PC-9 (cell line): ENCODE results near the gene TNS1.

Experiments
- EZH2 ChIP-seq: fragments of 200-600 bp; sonication (generic); IDR thresholded peaks from 2 replicates; pipeline ENCODE4 v1.8.0; 2017; ENCODE audit warnings: antibody characterized with exemption, low read depth
- TF ChIP-seq, protein P1 (sequence below): fragments of 200-600 bp; sonication (generic); conservative IDR thresholded peaks from 2 replicates; pipeline ENCODE4 v1.6.1; 2017; ENCODE audit warnings: mixed run types, antibody characterized with exemption, mild to moderate bottlenecking, moderate library complexity

DNA sequence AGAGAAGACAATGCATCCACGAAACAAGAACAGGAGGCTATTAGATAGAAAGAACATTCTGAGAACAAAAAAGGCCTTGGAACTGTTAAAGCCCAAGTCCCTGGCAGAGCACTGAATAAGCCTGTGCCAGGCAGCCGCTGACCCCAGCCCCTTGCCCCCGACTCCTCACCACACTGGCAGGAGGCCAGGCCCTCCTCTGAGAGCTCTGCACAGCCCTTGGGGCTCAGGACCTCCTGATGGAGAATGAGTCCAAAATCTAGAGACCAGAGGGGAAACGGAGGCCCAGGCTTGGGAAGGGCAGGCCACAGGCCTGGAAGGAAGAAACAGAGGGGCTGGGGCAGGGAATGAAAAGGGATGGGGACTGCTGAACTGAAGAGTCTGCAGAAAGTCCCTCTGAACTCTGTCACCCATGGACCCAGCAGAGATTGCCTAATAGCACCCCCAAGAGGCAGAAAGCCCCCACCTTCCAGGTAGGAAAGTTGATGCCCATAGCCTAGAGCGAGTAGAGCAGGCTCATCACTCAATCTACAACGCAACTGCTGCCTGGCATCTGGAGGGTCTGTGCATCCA is 18.3 kb upstream of the TNS1 start:
- TF ChIP-seq, protein P1, sequence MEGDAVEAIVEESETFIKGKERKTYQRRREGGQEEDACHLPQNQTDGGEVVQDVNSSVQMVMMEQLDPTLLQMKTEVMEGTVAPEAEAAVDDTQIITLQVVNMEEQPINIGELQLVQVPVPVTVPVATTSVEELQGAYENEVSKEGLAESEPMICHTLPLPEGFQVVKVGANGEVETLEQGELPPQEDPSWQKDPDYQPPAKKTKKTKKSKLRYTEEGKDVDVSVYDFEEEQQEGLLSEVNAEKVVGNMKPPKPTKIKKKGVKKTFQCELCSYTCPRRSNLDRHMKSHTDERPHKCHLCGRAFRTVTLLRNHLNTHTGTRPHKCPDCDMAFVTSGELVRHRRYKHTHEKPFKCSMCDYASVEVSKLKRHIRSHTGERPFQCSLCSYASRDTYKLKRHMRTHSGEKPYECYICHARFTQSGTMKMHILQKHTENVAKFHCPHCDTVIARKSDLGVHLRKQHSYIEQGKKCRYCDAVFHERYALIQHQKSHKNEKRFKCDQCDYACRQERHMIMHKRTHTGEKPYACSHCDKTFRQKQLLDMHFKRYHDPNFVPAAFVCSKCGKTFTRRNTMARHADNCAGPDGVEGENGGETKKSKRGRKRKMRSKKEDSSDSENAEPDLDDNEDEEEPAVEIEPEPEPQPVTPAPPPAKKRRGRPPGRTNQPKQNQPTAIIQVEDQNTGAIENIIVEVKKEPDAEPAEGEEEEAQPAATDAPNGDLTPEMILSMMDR: no peak
- TF ChIP-seq EZH2: no peak
